MV-4-11 (cell line): ENCODE results near the gene TNS3.

Experiments used
- DNase-seq: peaks from one replicate; lab custom pipeline; 2025; lab: John Stamatoyannopoulos, UW

The TNS3 gene

DNA sequence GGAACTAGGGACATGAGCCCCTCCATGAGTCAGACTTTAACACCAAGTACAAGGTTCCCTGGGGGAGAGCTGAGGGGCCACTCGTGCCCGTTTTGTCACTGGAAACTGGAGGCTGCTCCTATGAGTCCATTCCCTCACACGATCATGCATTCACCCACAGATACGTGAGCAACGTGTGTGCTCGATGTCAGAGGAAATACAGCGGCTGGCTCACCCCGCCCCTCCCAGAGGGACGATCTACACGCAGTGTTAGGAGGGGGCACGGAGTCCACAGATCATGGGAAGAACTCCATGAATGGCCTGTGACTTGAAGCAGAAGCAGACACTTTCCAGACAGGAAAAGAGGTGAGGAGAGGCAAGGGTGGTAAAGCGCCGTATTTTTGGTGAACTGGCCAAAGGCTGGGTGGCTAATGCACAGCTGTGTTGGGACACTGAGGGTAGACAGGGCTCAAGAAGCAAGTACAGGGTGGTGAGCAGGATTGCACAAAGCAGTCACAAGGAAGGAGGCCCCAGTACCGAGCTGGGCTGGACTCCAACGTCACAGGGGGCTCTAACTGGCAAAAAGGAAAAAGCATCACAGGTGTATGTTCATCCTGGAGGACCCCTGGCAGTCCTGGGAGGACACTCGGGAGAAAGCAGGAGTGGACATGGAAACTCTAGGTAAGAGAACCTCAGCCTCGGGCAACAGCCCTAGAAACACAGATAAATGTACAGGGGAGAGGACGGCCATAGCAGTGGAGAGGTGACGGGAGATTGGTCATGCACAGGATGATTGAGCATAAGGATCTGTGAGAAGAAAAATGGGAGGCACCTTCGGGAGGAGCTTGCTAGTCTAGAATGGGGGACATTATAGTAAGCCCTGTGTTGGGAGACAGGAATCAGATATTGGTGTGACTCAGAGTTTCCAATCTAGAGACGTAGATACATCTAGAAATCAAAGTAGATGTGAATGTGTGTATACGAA is 41.2 kb downstream of the TNS3 start:
- no peak for DNase-seq

DNA sequence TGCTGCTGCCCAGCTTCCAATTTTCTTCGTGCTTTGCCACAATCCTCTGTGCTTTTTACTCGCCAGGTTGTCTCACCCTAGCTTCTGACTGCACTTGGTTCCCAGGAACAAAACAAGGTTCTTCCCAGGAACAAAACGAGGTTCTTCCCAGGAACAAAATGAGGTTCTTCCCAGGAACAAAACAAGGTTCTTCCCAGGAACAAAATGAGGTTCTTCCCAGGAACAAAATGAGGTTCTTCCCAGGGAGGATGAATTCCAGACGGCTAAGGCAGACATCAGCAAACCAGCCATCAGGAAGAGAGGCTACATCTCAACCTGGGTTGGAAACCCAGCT is 41.9 kb downstream of the TNS3 start:
- no peak for DNase-seq

DNA sequence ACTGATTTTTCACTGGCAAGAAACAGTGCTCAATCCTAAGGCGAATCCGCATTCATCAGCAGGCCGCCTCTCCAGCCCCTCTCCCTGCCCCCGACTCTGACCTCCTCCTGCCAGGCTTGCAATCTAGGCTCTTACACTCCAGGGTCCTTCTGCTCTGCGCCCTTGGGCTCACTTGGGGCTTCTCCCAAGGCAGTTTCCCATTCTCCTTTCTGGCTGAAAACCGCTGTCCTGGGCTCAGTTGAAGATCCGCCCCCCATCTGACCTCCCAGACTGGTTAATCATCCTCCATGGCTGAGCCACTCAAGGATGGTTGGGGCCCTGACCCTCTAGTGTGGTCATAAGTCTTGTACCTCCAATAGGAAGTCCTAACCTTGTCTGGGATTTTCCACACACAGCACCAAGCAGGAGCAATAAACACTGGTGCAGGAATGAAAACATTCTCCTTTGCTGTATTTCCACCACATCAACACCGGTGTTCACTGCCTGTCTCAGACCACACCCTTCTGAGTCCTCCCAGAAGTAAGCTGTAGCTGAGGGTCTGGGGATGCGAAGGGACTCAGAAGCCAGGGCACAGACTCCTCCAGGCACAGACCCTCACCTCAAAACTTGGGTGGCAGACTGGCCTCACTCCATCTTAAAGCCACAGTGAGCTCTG is 42.4 kb downstream of the TNS3 start:
- no peak for DNase-seq

DNA sequence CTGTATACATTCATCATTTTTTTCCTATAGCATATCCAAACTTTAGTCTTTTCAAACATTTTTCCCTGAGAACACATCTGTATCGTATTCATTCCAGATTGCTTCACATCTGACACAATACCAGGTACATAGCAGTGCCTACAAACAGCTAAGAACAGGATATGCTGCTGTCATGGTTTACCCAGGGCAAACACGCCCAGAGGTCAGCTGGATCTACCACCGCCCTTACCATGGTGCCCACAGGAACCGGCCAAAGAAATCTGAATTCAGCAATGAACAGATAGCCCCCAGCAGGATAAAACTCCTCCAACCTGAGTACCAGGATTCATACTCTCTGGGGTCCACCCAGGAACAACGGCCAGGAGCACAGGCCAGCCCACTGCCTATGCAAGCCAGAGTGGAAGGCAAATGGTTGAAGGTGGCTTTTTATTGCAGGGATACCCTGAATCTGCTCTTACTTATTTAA is 43.0 kb downstream of the TNS3 start:
- no peak for DNase-seq

DNA sequence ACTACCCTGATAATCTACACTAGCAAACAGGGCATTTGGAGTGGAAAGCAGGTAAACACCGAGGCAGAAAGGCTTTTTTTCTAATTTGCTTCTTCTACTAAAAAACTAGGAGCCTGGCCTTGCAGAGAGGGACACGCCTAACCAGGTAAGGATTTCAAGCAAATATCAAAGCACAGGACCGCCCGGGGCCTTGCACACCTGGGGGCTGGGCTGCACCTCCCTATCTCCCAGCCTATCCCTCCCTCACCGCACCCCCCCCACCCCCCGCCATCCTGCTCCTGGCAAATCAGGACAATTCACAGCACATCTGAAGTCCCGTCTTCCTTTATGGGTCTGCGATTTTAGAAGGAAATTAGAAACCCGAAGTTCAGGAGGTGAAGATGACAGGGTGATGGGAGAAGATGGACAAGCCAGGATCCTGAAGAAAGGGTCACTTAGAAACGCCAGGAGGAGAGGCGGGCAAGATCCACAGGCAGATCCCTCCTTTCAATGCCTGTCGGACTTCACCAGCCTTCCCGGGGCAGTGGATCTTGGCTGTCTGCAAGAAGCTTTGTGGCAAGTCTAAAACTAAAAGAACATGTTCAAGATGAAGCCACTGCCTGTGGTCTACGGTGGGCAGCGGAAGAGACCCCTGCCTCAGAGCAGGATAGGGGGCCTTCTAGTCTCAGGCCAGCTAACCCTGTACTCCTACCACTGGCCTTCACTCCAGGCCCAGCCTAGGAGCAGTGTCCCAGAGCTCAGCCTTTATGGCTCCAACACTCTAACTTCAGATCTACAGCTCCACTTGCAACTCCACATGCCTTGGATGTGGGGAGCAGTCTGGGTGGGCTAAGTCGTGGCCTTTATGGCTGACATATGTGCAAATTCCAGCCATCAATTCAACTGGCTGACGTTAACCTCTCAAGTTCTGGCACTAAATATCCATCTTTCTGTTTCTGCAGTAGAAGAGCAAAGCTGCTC is 43.9 kb downstream of the TNS3 start:
- DNase-seq, result no peak

DNA sequence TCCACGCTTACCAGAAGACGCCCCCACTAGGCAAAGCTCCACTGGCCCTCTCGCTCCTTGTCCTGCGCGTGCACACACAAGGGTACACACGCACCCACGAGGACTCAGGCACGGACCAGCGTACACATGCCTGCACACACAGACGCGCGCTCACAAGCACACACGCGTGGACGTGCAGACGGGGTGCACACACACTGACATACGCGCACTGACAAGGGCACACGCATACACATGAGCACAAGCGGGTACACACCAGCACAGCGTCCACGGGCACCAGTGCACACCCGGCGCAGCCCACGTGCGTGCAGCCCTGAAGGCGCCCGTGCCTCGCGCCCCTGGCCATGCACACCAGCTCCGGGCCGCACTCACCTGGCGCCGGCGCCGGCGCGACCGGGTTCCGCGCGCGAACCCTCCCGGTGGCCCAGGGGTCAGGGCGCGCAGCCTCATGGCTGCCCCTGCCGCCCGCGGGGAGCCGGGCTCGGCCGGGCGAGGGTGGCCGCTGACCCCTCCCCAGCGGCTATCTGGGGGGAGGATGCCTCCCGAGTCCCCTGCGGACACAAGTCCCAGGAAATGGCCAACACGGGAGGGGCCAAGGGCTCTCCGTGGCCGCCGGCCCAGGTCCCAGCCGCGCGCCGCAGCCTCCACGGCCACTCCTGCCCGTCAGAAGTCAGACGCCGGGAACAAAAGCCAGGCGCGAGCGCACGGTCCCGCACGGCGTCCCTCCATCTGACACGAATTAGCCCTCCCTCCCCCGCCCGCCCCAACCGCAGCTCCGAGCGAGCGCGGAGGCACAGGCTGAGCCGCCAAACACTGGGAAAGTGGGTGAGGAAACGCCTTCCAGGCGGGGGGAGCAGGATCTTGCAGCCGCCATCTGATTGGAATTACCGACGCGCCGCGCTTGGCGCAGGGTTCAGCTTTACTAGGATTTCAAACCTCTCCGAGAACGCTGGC is 45.0 kb downstream of the TNS3 start:
- DNase-seq, result no peak

DNA sequence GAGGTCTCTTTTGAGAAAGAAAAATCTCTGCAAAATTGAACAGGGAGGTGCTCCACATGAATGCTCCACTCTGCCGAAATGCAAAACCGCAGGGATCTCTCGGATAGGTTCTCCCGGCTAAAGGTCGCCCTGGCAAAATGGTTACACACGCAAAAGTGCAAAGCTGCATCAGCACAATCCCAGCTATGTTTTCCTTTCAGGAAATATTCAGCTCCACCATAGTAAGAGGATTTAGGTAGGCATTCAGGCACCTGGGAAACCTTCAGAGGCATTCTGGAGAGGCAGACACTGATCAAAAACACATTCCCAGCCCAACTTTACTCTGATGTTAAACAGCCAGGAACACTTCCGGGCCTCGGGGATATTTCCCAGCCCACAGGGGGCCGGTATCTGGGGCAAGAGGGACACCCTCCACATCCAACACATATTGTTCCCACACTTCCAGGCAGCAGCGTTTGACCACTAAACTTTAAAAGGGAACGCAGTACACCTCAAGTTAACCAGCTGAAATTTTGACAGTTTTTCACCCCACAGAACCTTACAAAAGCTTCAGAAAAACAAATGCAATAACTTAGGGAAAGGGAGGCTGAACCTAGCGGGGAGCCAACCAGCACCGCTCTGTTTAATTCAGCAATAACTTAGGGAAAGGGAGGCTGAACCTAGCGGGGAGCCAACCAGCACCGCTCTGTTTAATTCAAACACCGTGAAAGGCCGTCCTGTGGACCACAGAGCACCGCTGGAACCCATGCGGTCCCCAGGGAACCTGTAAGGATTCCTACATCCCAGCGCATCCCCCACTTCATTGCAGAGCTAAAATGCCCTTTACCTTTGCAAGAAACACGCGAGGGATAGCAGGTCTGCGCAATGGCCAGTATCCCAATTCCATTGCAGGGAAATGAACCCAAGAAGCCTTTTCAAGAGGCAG is 45.9 kb downstream of the TNS3 start:
- DNase-seq, result no peak

DNA sequence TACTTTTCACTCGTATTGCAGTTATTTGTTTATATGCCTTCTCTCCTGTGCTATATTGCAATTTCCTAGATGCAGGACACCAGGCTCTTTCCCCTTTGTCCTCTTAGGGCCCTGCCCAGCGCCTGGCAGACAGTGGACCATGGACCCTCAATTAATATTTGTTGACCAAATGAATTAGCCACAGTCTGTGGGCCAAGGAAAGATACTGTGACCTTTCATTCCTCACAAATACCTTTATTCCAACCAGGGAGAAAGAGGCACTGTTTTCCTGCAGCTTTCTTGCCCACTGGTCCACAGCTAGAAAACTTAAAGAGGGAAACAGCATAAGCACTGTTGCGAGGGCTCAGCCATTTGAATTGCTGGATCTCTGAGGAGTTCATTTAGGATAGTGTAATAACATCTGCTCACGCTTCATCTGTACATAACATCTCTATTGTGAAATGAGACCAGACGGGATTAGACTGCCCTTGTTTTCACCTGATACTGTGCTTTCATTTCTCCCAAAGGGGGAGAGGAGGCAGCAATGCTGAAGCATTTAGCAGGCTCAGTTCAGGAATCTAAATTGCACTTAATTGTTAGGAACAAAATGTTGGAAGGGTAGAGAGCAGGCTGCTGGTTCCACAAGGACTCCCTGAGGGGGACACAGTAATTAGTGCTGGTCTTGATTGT is 46.7 kb downstream of the TNS3 start:
- peak; percentile 72 for DNase-seq

DNA sequence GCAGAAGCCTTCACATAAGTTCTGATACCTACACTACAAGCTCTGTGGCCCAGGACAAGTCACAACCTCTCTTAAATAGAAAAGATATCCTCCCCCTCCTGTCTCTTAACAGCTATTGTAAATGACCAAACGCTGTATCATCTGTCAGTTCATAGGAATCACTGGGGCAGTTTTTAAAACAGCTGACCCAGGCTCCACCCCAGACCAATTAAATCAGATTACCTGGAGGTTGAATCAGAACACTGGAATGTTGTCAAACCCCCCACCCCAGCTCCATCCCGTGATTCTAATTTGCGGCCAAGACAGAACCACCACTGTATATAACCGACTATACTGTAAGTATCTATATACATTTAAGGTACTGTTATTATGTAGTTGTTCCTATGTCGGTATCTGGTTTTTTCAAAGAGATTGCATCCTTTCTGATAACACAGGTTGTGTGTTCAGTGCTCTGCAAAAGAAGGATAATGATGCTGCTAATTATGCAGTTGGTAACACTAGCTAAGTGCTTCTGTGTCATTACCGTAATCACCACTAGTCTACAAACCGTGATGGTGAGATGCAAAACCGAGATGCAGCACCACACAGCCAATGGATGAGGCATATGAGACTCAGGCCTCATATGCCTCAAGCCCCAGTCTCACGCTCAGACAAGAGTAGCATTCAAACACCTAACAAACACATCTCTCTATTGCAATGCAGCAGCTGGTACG is 47.4 kb downstream of the TNS3 start:
- DNase-seq, result no peak

DNA sequence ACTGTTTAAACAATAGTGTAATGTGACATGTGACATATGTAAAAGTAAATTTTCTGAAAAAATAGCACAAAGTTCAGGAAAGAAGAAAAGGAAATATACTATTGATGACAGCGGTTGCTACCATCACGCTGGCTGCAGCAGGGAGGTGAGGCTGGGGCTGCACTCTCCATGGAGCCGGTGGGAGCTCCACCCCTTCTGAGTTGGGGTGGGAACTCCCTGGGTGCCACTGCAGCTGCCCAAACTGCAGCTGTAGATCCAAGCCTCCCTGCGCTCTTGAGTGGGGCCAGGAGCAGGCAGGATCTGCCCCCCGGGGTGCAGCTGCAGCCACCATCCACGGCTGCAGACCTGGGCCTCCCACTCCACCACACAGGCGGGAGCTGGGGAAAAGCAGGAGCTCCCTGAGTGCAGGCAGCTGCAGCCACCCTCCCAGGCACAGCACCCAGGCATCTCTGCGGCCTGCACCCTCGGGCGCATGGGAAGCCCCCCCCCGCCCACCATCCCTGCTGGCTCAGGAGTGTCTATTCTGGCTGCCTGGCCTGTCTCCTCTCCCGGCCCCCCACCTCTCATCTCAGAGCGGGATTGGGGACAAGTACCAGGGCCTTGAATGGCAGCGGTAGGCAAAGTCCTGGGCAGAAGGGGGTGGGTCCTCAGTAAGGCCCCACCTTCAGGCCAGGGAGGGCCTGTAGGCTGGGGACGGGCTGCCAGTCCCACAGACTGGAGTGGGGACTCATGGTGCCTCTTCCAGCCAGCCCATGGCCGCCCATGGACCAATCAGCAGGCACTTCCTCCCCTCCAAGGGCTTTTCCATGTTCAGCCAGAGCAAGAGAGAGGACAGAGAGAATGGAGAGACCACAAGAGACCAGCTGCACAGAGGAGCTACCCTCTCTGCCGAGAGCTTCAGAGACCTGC is 50.1 kb downstream of the TNS3 start:
- DNase-seq, result no peak

DNA sequence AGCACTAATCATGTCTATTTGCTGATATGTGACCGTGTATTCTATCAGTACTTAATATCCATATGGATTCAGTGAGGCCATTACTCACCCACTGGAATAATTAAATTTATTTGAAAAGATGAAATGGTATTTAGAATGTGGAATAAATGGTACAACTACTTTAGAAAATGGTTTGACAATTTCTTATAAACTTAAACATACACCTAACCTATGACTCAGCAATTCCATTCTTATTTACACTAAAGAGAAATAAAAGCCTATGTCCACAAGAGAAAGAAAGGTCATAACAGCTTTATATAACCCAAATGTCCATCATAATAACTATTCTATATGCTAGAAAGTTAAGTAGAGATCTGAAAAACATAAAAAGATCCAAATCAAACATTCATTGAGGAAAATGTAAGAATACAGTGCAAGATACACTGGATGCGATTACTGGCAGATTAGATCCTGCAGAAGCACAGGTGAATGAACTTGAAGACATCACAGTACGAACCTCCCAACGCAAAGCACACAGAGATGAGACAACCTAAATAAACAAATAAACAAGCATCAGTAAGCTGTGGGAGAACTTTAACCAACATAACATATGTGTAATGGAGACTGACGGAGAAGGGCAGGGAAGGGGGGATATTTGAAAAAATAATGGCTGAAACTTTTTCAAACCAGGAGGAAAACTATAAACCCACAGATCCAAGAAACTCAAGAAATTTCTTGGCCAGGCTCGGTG is 51.9 kb downstream of the TNS3 start:
- no peak for DNase-seq

DNA sequence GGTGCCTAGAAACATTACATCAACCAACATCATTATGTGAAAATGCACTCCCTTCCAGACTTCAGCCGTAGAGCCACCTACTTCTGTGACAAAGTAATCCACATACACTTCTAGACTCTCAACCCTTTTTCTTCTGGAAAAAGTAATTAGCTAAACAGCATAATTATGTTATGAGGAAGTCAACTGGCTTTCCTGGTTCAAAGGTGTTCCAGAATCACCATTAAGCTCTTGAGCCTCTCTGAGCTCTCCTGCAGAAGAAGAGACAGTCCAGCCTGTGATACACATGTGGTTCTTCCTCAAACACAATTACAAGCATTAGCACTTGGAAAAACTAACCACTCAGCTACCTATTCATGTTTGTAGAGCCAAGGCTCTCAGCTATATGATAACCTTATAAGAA is 52.5 kb downstream of the TNS3 start:
- no peak for DNase-seq

DNA sequence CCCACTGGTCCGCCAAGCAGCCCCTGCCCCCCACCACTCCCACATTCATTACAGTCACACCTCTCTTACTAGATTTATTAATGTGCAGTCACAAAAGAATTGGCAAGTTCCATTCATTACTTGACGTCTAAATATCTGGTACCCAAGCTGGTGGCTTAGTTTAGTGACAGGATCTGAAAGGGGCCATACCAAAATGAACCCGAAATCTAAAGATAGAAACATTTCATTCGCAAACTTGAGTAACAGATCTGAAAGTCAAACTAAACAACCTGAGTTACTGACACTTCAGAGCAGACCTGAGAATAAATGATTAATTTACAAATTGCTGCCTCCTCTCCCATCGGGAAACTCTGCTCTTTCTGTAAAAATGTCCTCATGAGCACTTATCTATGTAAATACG is 53.4 kb downstream of the TNS3 start:
- no peak for DNase-seq

DNA sequence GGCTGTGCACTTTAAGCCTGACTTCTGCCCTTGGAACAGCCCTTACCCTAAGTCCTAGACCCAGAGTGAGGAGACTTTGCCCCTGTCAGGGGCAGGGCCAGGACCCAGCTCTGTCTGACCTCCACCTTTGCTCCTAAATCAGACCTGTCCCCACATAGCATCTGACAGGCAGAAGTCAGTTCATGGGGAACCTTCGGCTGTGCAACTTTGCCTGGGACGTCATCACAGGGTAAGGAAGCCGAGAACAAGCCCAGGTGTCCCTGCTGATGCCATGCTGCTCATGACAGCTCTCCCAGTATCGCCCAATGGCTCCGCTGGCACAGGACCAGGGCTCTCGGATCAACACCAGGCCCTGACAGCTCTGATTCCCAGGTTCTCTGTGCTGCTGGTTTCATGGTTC is 55.4 kb downstream of the TNS3 start:
- no peak for DNase-seq

DNA sequence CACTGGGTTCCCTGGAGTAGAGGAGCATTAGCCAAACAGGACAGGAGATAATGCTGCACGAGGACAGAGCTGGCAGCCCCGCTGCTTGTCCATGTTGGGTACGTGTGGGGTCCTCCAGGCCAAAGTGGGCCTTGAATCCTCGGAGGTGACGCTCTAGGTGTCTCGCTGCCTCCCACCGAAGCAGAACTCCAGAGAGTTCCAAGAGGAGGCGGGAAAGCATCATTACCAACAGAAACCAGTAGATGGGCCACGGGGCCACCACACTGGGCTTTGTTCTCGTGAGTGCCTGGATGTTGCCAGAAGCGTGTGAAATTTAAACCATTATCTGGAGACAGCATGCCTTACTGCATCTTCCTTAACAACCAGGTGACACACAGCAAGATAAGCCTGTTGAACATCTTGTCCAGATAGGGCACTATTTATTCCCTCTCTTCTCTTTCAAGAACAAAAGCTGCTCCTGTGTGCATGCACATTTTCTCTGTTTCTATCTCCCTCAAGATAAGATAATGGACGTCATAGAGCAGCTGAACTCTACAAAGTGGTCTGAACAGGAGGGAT is 56.8 kb downstream of the TNS3 start:
- no peak for DNase-seq

DNA sequence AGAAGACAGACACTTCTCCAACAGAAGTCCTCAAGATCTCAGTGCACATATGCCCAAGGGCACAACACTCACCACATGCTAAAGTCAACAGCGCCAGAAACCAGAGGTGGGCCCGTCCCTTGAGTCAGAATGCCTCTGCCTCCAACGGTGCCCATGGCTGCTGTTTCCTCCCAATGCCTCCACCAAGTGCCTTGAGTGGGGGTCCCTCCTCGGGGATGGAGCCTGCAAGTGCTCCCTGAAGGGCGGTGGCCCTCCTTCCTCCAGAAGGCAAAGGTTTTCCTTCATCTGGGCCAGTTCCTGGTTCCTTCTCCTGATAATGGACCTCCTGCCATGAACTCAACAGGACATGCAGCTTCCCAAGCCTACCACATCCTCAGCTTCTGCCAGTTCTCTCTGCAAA is 58.5 kb downstream of the TNS3 start:
- no peak for DNase-seq
